IPS-11a (cell line): ENCODE data around the gene USP21.

Experiments
- H3K4me3 ChIP-seq: one replicate; pipeline ENCODE4 v1.5.1; 2013; ENCODE audit warnings: low read depth, low read length, control low read depth

Gene USP21

GRCh38 chr1:161209790-161210409, 50.6 kb downstream of the USP21 start:
- no peak overlapping the region for H3K4me3 ChIP-seq

GRCh38 chr1:161214369-161214768, 55.1 kb downstream of the USP21 start:
- H3K4me3 ChIP-seq: no peak overlapping the region

- no peak within 1 kb of the TSS for H3K4me3 ChIP-seq
Measured at GRCh38 chr1:161215076-161215475, 55.8 kb downstream of the USP21 start, which contains the start of gene FCER1G. Gene FCER1G (plus strand): TSS chr1:161215295. CDS start chr1:161215322, 27 bp downstream.
